Limb (tissue), 2 donors: ENCODE measurements around the gene STAMBPL1.

Experiments
- DNase-seq, 2 donors: peaks; one replicate each; pipeline ENCODE4 v3.0.0-alpha.2; 2016; ENCODE audit errors: extremely low spot score in 2 of 2

Gene STAMBPL1

DNA sequence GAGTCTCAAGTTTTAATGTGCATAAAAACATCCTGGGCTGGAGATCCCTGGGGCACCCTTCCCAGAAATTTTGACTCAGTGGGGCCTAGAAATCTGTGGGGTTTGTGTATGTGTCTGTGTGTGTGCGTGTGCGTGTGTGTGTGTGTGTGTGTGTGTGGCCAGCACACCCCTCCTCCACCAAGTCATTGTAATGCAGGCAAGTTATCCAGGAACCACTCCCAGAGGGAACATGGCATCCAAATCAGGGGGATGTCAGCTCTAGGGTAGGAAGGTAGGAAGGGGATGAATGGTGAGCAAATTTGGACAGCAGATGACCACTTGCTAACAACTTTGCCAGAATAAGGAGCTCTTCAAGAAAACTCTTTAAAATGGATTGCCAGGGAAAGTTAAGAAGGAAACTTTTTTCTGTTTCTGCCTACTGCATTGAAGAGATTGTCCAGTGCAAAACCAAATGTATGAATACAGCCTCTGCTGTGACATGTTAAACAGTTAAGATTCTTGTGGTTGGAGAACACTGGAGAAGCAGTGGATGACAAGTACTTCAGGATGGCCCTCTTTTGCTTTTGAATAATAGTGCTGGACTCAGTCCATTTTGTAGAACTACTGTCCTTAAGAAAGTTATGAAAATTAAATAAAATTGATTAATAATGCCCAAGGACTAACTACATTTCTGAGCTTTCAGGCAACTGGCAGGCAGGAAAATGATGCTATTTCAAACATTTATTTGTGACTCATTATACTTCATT is 12.3 kb downstream of the STAMBPL1 start:
- DNase-seq, result no peak

DNA sequence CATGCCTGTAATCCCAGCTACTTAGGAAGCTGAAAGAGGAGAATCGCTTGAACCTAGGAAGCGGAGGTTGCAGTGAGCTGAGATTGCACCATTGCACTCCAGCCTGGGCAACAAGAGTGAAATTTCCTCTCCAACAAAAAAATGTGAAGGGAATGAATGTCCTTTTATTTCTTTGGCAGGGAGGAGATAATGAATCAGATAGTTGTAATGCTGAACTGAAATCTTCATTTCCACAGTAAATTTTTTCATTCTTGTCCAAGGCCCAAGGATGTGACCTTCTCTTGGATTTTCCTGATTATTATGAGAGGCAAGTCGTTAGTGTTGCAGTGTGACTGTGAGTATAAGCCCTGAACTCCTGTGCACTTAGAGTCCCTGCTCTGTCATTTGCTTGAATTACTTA is 13.6 kb downstream of the STAMBPL1 start:
- DNase-seq, result no peak

DNA sequence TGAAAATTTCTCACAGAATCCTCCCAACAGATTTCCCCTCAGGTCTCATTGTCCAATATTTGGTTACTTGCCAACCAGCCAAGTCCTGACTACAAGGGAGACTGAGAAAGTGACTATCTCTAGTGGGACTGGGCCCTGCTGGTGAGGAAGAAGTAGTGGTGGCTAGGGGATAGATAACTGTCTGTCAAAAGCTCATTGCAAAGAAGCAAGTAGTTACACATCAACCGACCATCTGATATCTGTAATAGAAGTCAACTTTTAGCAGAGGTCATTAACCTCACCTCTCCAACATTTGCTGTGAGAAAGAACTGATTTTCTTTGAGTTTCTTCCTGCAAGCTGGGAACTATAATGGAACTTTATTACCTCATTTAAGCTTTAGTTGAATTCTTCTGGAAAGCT is 15.2 kb downstream of the STAMBPL1 start:
- no peak for DNase-seq

DNA sequence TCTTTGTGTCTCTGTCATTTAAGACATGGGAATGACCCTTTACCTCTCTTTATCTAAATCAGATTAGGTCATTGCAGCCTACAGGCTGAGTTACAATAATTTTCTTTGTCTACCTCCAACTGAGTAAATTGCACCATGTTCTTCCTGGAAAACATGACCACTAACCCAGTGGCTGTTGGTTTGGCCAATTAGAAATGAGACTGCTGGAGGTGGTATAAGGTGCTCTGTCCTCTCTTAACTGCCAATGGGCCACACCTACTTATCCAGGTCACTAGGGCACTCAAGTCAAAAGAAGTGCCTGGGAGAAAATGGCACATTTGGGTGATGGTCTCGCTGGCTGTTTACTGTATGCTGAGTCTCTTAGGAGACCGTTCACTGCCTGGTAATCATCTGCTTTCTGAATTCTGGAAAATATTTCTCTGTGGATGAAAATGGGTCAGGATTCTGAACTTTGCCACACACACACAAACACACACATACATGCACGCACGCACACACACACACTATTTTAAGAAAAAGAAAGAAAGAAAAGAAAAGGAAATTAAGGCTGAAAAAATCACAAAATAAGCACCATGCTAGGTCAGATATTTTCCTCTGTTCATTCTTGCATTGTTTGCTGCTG is 16.4 kb downstream of the STAMBPL1 start:
- DNase-seq, result no peak

DNA sequence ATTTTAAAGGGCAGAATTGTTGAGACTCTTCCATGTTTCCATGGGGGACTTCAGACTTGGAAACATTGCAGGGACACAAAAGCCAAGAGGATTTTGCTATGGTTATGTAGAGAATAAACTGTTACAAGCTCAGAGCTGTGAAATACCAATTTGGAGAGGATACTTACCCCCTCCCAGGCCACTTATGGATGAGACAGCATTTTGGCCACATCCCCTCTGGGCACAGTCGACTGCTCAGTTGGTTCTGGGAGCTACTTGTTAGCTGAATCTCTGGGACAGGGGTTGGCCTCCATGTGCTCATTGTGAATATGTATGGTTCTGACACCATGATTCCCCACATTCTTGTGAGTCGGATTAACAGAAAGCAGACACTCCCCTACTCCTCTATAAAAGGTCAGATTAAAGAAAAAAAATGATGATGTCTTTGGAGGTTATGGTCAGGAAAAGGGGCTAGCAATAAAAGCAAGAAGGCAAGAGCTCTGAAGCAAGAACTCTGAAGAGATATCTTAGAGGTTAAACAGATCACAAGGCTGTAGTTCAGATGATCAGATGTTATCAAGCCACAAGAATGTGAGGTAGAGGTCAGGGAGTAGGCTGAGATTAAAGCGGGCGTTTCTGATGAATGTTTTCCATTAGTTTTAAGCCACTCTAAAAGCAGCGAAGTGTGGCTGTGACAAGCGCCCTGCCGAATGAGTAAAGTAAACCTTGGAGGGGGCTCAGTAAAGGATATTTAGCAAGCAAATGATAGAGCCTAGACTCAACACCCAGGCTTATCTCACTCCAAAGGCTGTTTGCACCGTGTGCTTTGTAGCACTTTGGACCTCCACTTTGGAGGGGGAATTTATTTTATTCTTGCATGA is 17.2 kb downstream of the STAMBPL1 start:
- no peak for DNase-seq

DNA sequence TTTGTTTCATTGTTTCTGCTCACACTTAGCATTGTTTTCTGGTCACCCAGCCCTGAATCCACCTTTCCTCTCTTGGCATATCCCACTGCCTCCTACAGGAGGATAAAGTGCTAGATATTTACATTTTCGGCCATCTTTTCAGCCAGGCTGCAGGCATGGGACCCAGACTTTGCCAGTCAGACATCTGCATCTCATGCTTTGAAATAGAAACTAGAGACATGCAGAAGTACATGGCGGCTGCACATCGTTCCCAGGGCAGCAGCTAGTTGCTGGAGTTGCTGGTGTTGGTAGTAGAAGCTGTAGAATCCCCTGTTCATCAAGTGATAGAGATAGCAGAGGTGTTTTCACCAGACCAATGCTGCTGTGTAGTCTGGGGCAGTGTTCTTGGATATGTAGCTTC is 18.7 kb downstream of the STAMBPL1 start:
- DNase-seq, result no peak

DNA sequence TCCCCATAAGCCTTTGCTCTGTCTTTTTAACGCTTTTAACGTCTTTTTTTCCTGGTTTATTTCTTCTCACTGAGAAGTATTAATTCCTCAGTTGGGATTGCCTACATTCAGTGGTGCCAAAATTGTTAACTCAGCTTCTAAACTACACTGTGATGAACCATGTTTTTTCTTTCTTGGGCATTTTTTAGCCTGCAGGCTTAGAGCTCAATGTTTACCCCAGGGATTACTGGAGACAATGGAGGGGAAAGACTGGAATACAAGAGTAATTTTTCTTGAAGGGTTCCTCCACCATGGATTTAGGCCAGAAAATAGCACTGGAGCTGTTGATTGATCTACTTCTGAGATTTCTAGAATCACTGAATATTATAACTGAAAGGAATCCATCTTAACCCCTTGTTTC is 19.8 kb downstream of the STAMBPL1 start:
- DNase-seq, result no peak

DNA sequence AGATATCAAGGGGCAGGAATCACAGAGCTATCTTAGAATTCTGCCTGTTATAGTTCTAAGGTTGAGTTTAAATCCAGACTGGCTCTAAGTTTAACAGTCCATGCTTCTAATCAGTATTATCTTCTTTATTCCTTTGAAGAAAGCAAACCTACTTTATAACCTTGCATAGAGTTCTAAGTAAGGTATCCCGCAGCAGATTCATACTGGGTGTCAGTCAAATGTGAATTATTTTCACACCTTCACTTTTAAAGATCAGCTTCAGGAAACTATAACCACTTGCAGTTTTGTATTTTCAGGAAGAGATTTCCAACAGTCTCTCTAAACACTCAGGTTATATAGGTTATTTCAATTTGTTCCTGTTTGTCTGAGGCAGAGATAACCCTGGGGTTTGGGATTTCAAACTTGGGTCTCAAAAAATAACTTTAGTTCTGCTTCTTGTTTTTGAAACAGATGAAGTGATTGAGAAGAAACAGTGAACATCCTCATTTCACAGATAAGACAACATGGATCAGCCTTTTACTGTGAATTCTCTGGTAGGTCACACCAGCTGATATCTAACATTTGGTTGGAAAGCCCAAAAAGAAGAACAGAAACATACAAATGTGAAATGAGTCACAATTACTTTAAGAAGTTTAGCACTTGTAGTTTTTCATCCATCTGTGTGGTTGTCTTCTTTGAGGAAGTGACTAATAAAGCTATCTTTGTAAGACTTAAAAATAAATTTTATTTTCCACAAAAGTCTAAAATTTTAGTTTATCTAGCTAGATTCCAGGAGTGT is 21.4 kb downstream of the STAMBPL1 start:
- DNase-seq, result no peak

DNA sequence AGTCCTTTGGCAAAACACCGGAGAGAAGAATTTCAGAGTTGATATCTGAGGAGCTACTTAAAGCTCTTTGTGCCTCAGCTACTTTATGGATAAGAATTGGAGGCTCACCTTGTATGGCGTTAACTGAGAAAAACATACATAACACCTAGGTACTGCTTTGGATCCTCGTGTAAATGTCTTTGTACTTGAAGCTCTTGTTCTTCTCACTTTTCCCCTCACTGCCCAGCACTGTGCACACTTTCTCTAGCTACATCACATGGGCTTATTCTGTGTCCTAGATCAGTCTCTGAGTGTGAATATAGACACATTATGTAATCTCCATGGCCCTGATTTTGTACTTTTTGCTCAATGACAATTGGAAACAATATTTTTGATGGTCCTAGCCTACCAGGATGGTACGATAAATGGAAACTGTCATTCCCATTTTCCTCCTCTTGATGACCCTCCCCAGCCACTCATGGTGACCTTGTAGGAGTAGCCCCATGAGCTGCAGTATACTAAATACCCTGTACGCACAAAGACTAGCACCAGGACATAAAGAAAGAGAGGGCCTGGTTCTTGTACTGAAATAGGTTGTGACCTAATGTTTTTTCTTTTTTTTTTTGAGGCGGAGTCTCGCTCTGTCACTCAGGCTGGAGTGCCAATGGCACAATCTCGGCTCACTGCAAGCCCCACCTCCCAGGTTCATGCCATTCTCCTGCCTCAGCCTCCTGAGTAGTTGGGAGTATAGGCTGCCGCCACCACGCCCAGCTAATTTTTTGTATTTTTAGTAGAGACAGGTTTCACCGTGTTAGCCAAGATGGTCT is 22.1 kb downstream of the STAMBPL1 start:
- DNase-seq, result no peak

DNA sequence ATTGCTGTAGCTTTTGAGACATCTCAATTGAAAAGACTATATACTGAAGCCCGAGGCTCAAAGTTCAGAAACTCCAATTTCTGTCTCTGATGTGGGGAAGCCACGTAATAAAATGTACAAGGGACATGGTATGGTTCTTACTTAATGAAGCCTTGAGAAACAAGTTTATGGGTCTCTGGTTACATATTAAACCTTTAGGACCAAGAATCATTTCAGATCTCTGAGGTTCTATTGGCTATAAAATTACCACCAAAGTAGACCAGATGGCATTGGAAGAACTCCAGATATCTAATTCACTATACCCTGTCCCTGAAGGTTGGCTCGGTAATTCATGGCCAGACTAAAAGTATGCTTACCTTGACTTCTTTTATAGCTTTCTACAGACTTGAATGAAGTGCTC is 23.7 kb downstream of the STAMBPL1 start:
- no peak for DNase-seq

DNA sequence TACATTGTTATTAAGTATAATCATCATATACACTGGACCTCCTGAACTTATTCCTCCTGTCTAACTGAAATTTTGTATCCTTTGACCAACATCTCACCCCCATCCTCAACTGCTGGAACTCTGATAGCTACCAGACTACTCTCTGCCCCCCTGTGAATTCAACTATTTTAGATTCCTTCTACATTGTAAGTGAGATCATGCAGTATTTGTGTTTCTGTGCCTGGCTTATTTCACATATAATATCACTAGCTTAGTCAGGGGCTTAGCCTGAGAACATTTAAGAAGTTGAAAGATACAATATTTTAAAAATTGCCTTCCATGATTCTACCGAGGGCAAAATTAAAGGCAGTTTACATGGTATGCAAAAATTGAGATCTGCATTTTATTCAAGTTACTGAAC is 26.9 kb downstream of the STAMBPL1 start:
- DNase-seq, result no peak

DNA sequence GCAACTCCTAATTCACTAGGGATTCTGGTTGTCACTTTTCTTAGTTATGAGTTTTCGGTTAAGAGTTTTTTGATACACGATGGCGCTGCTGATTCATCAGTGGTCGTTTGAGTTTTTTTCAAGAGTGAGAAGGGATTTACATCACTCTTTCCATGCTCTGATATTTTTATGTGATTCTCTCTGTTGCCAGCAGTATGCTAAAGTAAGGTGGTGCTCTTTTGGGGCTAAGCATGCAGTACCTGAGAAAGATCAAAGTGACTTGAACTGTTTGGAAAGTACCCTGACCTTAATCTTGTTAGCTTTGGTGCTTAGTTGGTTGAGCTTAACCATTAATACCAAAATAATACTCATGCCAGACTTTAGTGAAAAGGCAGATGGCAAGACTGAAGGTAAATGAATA is 28.1 kb downstream of the STAMBPL1 start:
- DNase-seq, result no peak

DNA sequence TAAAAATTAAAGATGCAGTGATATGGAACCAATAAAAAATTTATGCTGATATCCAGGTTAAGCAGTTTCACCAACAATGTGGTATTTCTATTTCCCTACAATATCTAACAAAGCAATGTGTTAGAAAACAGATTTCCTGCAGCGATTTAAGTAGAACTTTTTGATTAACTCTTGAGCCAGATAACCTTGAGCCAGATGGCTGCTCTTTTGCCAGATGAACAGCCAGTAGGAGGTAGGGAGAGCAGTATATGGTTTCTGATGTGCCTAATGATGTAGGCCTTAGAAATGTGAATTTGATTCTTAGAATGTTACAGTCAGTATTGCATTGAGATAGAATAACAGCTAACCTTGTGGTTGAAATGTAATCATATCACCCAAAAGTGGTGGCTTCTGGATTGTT is 31.1 kb downstream of the STAMBPL1 start:
- no peak for DNase-seq

DNA sequence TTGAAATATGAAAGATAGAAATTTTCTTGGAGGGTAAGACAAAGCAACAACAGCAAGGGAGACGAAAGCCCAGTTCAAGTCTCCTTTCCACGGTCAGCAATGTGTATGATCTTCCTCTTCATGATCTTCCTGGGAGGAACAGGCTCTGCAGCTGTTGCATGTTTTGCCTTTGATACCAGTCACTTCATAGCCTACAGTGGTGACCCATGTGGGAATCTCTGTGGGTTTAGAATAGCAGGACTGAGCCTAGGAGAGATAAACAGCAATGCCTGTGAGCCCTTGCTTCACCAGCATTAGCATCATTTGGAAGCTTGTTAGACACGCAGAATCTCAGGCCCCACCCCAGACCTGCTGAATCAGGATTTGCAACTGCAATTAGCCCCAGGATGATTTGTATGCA is 31.8 kb downstream of the STAMBPL1 start:
- no peak for DNase-seq

DNA sequence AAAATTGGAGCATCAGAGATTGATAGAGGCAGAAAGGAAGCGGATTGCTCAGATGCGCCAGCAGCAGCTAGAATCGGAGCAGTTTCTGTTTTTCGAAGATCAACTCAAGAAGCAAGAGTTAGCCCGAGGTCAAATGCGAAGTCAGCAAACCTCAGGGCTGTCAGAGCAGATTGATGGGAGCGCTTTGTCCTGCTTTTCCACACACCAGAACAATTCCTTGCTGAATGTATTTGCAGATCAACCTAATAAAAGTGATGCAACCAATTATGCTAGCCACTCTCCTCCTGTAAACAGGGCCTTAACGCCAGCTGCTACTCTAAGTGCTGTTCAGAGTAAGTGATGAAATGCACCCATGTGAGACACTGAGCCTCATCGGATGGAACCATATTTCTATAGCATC is 33.1 kb downstream of the STAMBPL1 start:
- DNase-seq, result peak in 1 of 2 donors; percentile 40

DNA sequence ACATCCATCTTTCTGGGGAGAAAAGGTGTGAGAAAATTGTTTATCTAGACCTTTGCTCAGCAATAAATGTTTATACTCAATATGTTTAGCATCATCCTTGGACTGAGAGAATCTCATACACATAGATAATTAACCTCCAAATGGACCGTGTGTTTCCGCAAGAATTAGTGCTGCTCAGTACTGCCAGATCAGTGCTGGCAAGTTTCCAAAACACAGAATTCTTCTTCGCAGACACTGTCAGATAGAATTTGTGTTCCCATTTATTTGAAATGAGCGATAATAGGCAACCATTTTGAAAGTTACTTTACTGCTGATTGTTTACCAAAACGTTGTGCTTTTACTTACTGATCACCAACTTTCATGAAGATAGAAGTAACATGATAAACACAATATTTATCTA is 33.7 kb downstream of the STAMBPL1 start:
- DNase-seq, result no peak

DNA sequence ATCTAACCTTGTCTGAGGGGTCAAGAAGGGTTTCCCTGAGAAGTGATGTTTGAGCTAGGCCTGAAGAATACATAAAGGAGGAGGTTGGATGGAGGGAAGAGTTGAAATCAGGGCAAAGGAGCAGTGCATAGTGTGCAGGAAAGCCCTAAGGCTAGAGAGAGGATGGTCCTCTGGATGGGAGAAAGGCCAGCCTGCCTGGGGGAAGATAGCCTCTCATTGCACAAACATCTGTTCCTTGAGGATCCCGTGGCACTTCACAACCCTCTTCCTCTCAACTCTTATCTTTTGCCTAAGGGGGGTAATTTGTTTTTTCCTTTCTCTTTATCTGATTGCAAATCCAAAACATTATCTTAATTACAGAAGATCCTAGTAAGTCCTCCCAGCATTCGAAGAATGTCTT is 35.7 kb downstream of the STAMBPL1 start:
- no peak for DNase-seq

DNA sequence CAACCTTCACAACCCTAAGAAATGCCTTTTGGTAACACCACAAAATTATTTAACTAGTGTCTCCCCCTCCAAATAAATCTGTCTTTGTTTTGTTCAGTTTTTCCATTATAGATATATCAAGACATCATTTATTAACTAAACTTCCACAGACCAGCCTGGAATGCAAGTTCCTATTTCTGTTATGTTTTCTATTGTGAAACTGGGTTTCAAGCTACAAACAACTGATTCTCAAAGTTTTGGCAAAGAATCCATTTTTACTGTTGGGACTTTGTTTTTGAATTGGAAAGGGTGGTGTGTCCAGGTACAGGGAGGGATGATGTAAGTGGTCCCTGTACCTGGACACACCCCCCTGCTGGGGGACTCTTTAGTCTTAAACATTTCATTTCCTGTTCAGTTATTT is 36.2 kb downstream of the STAMBPL1 start:
- DNase-seq, result no peak

DNA sequence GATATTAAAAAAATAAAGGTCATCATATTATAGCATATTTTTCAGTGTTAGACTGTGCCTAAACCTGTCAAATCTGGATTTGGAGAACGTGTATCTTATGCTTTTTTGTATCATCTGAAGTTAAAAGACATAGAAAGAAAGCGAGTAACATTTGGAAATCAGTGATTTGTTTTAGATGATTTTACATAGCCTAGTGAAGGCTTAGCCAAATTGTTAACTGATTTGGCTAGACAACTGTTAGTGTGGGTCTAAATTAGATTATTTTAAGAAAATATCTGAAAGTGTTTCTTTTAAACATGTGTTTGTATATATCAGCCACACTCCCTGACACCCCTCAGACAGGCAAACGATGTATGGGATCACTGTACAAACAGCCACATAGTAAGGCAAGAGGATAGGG is 36.9 kb downstream of the STAMBPL1 start:
- no peak for DNase-seq

DNA sequence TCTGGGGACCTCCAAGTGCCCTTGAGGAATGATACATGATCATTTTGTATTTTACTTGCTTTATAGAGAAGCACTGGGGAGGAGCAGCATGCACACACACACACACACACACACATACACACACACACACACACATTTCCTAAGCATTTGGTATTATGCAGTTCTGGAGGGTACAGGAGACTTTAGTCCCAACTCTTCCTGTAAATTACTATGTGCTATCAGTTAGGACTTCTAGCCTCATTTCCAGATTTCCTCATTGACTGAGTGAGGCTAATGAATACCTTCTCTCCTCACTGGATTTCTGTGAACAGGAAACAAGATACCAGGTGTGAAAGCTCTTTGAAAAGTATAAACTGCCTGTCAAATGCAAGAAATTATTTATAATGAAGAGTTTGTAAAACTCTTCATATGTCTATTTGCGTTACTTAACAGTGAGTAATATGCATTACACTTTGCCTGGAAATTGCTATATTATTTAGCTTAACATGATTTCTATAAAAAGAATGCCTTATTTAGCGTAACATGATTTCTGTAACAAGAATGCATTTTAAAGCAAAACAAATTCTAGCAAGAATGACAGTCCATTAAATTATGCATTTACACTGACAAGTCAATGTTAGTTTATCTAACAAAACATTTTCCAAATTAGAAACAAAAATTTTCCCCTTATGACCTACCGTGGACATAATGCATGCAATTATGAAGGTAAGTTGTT is 38.3 kb downstream of the STAMBPL1 start:
- DNase-seq, result no peak
